HG03520 (cell line): ENCODE results near the gene UBAP1L.
"Not testable (repeated sequence)": the region's sequence is repeated elsewhere in the genome, so short reads cannot be mapped to it uniquely, and the experiment has no call there.

Source experiments
- ATAC-seq: cut with Tn5 transposase; IDR thresholded peaks from one replicate; pipeline ENCODE4 v1.9.1; 2021; ENCODE audit warnings: mild to moderate bottlenecking, moderate library complexity; ENCODE audit not compliant: unreplicated experiment

Gene UBAP1L

DNA sequence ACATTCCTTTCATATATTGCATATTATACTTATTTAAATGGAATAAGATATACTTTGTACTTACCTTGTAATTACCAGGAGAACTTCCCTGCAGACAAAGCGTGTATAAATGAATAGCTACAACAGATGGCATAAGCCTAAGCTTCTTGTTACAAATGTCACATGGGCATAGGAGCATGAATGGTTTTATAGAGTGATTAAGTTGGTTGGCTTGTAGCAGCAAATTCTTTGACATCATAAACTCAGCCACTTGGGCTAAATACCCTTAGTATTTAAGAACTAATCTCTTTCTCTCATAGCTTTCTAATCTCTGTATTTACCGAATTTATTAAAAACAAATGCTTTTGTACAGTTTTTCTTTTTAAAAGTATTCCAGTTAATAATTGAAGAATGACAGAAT is at the start of gene UBAP1L:
TSS of gene UBAP1L (minus strand) at position 115 of the 400 bp plus-strand sequence. CDS start 8,985 bp downstream, outside the sequence.
- no peak for ATAC-seq

DNA sequence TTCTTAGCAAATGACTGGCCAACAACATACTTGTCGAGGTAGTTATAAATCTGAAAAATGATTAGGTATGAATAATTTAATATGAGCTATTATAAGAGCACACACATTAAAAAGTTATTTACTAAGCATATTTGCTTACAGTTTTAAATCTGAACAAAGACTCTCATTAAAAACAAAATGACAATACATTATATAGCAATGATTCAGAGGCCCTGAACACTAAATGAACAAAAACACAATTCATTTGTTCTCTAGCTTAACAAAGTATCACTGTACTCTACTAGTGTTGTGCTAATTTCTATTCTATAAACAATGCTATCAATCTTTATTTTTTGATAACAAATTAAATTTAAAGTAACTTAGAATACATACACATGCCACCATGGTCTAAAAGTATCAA is 49.1 kb upstream of the UBAP1L start:
- ATAC-seq: no peak

- ATAC-seq: no peak
These were observed 48.0 kb upstream of the UBAP1L start for GRCh38 chr15:65163041-65163440.

DNA sequence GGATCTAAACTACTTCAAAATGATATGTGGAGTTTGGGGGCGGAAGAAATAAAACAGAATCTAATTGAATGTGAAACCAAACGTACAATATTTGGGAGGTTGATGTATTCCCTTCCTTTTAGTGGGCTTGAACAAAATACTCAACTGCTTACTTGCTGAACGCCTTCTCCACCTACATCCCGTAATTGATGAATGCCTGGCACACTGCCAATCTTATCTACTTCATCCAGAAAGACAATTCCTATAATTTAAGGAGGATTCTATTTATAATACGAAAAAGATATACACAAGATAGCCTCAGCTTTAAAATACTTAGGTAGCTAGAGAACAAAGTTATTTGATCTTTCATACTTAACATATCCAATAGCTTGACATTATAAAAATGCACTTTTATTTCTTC is 41.7 kb upstream of the UBAP1L start:
- no peak for ATAC-seq

DNA sequence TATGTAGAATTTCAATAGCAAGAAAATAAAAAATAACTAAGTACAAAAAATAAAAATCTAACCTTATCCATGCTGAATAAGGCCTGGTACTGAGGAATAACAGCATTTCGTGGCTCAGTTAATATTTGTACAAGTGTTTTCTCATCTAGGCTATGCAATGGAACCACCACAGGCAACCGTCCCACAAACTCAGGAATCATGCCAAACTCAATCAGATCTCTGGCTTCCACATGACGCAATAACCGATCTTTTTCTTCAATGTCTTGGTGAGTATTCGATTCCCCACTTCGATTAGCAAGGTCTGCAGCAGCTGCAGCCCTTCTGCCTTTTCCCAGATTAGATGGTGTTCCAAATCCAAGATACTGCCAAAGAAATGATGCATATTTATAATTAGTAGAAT is 39.7 kb upstream of the UBAP1L start:
- ATAC-seq: no peak

DNA sequence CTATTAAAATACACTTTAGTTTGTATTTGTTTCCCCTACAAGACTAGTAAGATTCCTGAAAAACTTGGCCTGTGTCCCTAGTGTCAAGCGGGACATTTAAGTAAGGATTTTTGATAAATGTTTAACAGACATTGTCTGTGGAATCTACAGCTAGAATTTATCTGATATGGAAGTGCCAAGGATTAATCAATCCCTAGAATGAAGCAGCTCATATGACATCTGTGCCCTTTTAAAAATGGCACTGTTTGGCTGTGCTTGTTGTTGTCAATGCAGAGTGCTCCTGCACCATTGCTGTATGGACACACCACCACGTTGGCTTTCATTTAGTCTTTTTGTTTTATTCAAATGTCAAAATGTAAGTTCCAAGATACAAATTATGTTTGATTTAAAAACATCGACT is 32.9 kb upstream of the UBAP1L start:
- ATAC-seq: no peak

- ATAC-seq: no peak
These were observed 31.4 kb upstream of the UBAP1L start for GRCh38 chr15:65146438-65146837.

GRCh38 chr15:65138631-65139030 is 23.6 kb upstream of the UBAP1L start:
- not testable (repeated sequence) for ATAC-seq

DNA sequence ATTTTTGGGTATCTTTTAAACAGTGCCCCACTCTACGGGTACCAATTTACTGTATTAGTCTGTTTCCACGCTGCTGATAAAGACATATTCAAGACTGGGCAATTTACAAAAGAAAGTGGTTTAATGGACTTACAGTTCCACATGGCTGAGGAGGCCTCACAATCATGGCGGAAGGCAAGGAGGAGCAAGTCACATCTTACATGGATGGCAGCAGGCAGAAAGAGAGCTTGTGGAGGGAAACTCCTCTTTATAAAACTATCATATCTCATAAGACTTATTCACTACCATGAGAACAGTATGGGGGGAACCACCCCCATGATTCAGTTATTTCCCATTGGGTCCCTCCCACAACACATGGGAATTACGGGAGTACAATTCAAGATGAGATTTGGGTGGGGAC is 22.9 kb upstream of the UBAP1L start:
- not testable (repeated sequence) for ATAC-seq

GRCh38 chr15:65137089-65137488 is 22.1 kb upstream of the UBAP1L start:
- not testable (repeated sequence) for ATAC-seq

- no peak for ATAC-seq
These were observed 19.5 kb upstream of the UBAP1L start for GRCh38 chr15:65134538-65134937.

DNA sequence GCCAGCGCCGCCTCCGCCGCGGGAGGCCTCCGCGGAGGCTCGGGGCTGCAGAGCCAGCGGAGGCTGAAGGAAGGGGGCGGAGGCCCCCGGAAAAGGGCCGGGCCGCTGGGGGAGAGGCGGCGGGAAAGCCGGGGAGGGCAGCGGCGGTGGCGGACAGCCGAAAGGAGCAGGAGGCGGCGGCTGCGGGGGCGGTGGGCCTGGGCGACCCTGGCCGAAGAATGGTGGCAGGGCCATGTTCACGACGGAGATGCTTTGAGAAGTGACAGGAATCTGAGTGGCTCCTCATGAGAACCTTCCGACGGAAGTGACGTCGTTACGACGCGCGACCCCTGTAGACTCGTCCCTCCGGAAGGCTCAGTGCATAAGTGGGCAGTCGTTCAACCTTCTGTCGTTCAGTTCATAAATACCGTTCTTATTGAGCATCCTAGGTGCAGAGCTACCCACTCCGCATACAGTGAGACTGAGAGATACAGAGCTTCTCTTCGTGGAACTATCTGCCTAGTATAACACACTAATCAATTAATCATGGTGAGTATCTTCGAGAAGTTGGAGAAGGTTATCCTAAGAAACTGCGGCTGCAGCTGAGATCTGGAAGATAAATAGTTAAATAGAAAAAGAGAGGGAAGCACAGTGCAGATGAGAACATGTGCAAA is 18.7 kb upstream of the UBAP1L start, which contains the start of gene PDCD7:
TSS of gene PDCD7 (minus strand) at position 261 of the 653 bp plus-strand sequence. CDS start at position 234, 27 bp downstream.
- ATAC-seq: peak; percentile 69

DNA sequence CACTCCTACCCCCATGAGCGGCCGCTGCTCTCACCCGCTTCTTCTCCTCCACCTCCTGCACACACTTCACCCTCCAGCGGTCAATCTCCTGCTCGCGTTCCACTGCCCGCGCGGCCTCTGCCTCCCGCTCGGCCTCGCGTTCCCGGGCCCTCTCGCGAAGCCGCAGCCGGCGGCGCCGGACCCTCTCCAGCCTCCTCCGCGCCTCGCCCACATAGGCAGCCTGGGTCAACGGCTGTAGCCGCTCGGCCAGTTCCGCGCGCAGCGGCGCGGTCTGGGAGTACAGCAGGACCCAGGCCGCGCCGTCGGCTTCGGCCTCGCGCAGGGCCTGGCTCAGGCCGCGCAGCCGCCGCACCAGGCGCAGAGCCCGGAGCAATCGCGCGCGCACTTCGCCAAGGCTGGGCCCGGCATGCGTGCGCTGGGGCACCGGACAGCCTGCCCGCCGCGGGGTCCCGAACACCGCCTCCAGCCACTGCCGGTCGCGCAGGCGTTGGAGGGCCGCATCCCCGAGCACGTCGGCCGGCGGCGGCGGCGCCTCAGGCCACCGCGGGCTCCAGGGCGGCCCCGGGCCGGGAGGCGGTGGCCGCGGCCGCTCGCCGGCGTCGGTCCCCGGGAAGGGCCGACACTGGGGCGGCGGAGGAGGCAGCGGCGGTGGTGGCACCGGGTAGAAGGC is 18.0 kb upstream of the UBAP1L start:
- peak; percentile 47 for ATAC-seq

GRCh38 chr15:65130941-65131340 is 15.9 kb upstream of the UBAP1L start:
- no peak for ATAC-seq

GRCh38 chr15:65115542-65115941 is 542 bp upstream of the UBAP1L start:
- ATAC-seq: no peak

GRCh38 chr15:65110676-65111292 is 4.2 kb downstream of the UBAP1L start:
- ATAC-seq: no peak

DNA sequence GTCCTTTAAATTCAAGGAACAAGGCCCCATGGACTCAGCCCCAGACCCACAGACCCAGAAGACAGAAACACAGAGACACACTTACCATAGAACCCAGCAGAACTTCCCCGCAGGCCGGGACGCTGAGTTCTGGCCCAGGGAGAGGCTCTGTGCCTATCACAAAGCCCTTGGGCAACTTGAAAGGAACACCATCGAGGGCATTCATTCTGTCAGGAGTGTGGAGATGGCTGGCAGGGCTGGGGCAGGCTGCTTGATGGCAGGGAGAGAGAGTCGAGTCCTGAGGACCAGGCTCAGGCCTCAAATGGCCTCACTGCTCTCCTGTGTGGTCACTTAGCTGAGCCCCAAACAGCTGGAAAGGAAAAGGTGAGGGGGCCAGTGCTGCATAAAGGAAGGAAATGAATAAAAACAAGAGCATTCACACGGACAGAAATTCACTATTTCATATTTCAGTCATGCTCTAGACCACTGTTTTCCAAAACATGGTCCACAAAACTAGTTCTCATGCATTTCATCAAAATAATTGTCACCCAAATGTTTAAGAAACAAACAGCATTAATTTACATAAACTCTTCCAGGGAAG is 8.9 kb downstream of the UBAP1L start:
- ATAC-seq: no peak

DNA sequence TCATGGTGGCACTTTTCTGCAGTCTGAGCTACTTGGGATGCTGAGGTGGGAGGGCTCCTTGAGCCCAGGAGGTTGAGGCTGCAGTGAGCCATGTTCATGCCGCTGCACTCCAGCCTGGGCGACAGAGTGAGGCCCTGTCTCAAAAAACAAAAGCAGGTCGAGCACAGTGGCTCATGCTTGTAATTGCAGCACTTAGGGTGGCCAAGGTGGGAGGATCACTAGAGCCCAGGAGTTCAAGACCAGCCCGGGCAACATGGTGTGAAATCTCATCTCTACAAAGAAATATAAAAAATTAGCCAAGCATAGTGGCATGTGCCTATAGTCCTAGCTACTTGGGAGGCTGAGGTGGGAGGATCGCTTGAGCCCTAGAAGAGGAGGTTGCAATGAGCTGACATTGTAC is 10.0 kb downstream of the UBAP1L start:
- ATAC-seq: no peak

DNA sequence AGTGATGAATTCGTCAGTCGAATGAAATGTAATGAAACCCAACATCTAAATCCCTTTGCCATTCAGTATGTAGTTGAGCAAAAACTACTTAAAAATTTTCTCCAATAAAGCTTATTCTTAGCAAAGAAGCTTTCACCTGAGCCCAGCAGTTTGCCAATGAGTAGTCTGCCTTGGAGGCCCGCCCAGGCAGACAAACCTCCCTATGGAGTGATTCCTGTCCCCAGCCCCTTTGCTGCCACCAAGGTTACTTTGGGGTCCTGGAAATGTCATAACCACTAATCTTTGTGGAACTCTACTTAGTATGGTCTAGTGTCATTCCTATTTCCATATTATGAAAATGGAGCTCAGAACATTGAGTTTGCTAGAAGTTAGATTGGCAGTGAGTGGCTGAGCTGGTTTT is 12.1 kb downstream of the UBAP1L start:
- no peak for ATAC-seq

GRCh38 chr15:65101891-65102708 is 12.9 kb downstream of the UBAP1L start:
- no peak for ATAC-seq

GRCh38 chr15:65101411-65101890 is 13.5 kb downstream of the UBAP1L start:
- ATAC-seq: no peak
